ENCODE results near the gene AHRR. TPM values are rescaled to one million over a fixed set of nuclear protein-coding genes. Genes with fewer than 3 reads are reported as not detected.

Gene AHRR
- total and polyA plus RNA-seq, 7 experiments from 2014 or later, result 0.56 to 23.5 (median 1.2) TPM; not detected in 1

- no peak for ATAC-seq
- Histone ChIP-seq H3K4me1 (ENCODE audit: control insufficient read depth in 2 of 2, insufficient read depth in 2 of 2, low read length in 2 of 2) (no peaks in the 10 kb centered on the region), H3K9me3 (ENCODE audit: control insufficient read depth in 2 of 3, low read length in 3 of 3) (no peaks in the 10 kb centered on the region), H3K27me3 (ENCODE audit: control insufficient read depth in 2 of 2, insufficient read depth in 2 of 2, low read length in 2 of 2) (peaks cover 0 to 4% of the 10 kb centered on the region in 2 donors), H3K4me3 (ENCODE audit: low read length) (no peak overlapping the region), H3K36me3 (ENCODE audit: control insufficient read depth in 2 of 3, insufficient read depth in 3 of 3, low read length in 3 of 3) (no peaks in the 10 kb centered on the region), H3K27ac (ENCODE audit: low read depth, low read length) (no peak overlapping the region)
- Mint-ChIP-seq H3K27ac (no peak overlapping the region), H3K36me3 (peaks cover 3 to 68% (median 8%) of the 10 kb centered on the region in 5 donors), H3K4me3 (no peak overlapping the region), H3K27me3 (peaks cover 0 to 8% (median 0%) of the 10 kb centered on the region in 5 donors), H3K4me1 (peaks cover 0 to 27% (median 4%) of the 10 kb centered on the region in 7 donors), H3K9me3 (peaks cover 4 to 29% (median 15%) of the 10 kb centered on the region in 11 donors)
- ChIA-PET POLR2A (no interaction called here), CTCF (no interaction called here)
- DNase-seq, result no peak
- intact Hi-C loops (cut with micrococcal nuclease), result no loop called here
Measured at GRCh38 chr5:385321-385720, 63.8 kb downstream of the AHRR start.

GRCh38 chr5:386432-387341, 65.2 kb downstream of the AHRR start:
- no peak overlapping the region for H3K27ac Mint-ChIP-seq
- peaks cover 4 to 27% (median 15%) of the 10 kb centered on the region in 11 donors for H3K9me3 Mint-ChIP-seq
- ChIA-PET CTCF (no interaction called here), POLR2A (no interaction called here)
- ATAC-seq (no peak), DNase-seq (no peak)
- H3K4me1 ChIP-seq (ENCODE audit: control insufficient read depth in 2 of 2, insufficient read depth in 2 of 2, low read length in 2 of 2), result no peaks in the 10 kb centered on the region
- H3K4me3 Mint-ChIP-seq, result no peak overlapping the region
- peaks cover 0 to 8% (median 0%) of the 10 kb centered on the region in 5 donors for H3K27me3 Mint-ChIP-seq
- peaks cover 0 to 4% of the 10 kb centered on the region in 2 donors for H3K27me3 ChIP-seq (ENCODE audit: control insufficient read depth in 2 of 2, insufficient read depth in 2 of 2, low read length in 2 of 2)
- intact Hi-C loops (cut with micrococcal nuclease), result no loop called here
- no peaks in the 10 kb centered on the region for H3K9me3 ChIP-seq (ENCODE audit: control insufficient read depth in 2 of 3, low read length in 3 of 3)
- H3K4me1 Mint-ChIP-seq, result peaks cover 4 to 29% (median 11%) of the 10 kb centered on the region in 7 donors
- no peaks in the 10 kb centered on the region for H3K36me3 ChIP-seq (ENCODE audit: control insufficient read depth in 2 of 3, insufficient read depth in 3 of 3, low read length in 3 of 3)
- H3K36me3 Mint-ChIP-seq, result peaks cover 0 to 61% (median 8%) of the 10 kb centered on the region in 5 donors
- no peak overlapping the region for H3K27ac ChIP-seq (ENCODE audit: low read depth, low read length)
- H3K4me3 ChIP-seq (ENCODE audit: low read length), result no peak overlapping the region

GRCh38 chr5:387491-388265, 66.2 kb downstream of the AHRR start:
- H3K9me3 ChIP-seq (ENCODE audit: control insufficient read depth in 2 of 3, low read length in 3 of 3), result no peaks in the 10 kb centered on the region
- no peak overlapping the region for H3K27ac ChIP-seq (ENCODE audit: low read depth, low read length)
- Mint-ChIP-seq H3K36me3 (peaks cover 0 to 54% (median 8%) of the 10 kb centered on the region in 5 donors), H3K4me3 (no peak overlapping the region), H3K27ac (no peak overlapping the region), H3K9me3 (peaks cover 4 to 18% (median 10%) of the 10 kb centered on the region in 11 donors), H3K27me3 (peaks cover 0 to 8% (median 0%) of the 10 kb centered on the region in 5 donors), H3K4me1 (peaks cover 7 to 27% (median 17%) of the 10 kb centered on the region in 7 donors)
- peaks cover 0 to 4% of the 10 kb centered on the region in 2 donors for H3K27me3 ChIP-seq (ENCODE audit: control insufficient read depth in 2 of 2, insufficient read depth in 2 of 2, low read length in 2 of 2)
- no peaks in the 10 kb centered on the region for H3K36me3 ChIP-seq (ENCODE audit: control insufficient read depth in 2 of 3, insufficient read depth in 3 of 3, low read length in 3 of 3)
- intact Hi-C loops (cut with micrococcal nuclease), result no loop called here
- no peak for ATAC-seq
- no peak overlapping the region for H3K4me3 ChIP-seq (ENCODE audit: low read length)
- peaks cover 0 to 2% of the 10 kb centered on the region in 2 donors for H3K4me1 ChIP-seq (ENCODE audit: control insufficient read depth in 2 of 2, insufficient read depth in 2 of 2, low read length in 2 of 2)
- ChIA-PET POLR2A (no interaction called here), CTCF (no interaction called here)
- no peak for DNase-seq

GRCh38 chr5:388266-389196, 67.0 kb downstream of the AHRR start:
- Histone ChIP-seq H3K27me3 (ENCODE audit: control insufficient read depth in 2 of 2, insufficient read depth in 2 of 2, low read length in 2 of 2) (peaks cover 0 to 4% of the 10 kb centered on the region in 2 donors), H3K27ac (ENCODE audit: low read depth, low read length) (no peak overlapping the region), H3K4me1 (ENCODE audit: control insufficient read depth in 2 of 2, insufficient read depth in 2 of 2, low read length in 2 of 2) (peaks cover 0 to 8% of the 10 kb centered on the region in 2 donors), H3K9me3 (ENCODE audit: control insufficient read depth in 2 of 3, low read length in 3 of 3) (no peaks in the 10 kb centered on the region), H3K4me3 (ENCODE audit: low read length) (no peak overlapping the region), H3K36me3 (ENCODE audit: control insufficient read depth in 2 of 3, insufficient read depth in 3 of 3, low read length in 3 of 3) (no peaks in the 10 kb centered on the region)
- POLR2A ChIA-PET, result no interaction called here
- peaks cover 0 to 8% (median 0%) of the 10 kb centered on the region in 5 donors for H3K27me3 Mint-ChIP-seq
- H3K4me1 Mint-ChIP-seq, result peaks cover 13 to 33% (median 25%) of the 10 kb centered on the region in 7 donors
- ATAC-seq, result no peak
- DNase-seq, result no peak
- peaks cover 0 to 49% (median 8%) of the 10 kb centered on the region in 5 donors for H3K36me3 Mint-ChIP-seq
- H3K9me3 Mint-ChIP-seq, result peaks cover 4 to 18% (median 9%) of the 10 kb centered on the region in 11 donors
- CTCF ChIA-PET, result no interaction called here
- intact Hi-C loops (cut with micrococcal nuclease), result no loop called here
- H3K27ac Mint-ChIP-seq, result no peak overlapping the region
- H3K4me3 Mint-ChIP-seq, result no peak overlapping the region

- POLR2A ChIA-PET, result no interaction called here
- no peak for DNase-seq
- Histone ChIP-seq H3K27me3 (ENCODE audit: control insufficient read depth in 2 of 2, insufficient read depth in 2 of 2, low read length in 2 of 2) (peaks cover 0 to 4% of the 10 kb centered on the region in 2 donors), H3K36me3 (ENCODE audit: control insufficient read depth in 2 of 3, insufficient read depth in 3 of 3, low read length in 3 of 3) (no peaks in the 10 kb centered on the region), H3K27ac (ENCODE audit: low read depth, low read length) (no peak overlapping the region), H3K4me3 (ENCODE audit: low read length) (no peak overlapping the region), H3K9me3 (ENCODE audit: control insufficient read depth in 2 of 3, low read length in 3 of 3) (no peaks in the 10 kb centered on the region), H3K4me1 (ENCODE audit: control insufficient read depth in 2 of 2, insufficient read depth in 2 of 2, low read length in 2 of 2) (peaks cover 0 to 8% of the 10 kb centered on the region in 2 donors)
- Mint-ChIP-seq H3K27me3 (peaks cover 0 to 8% (median 0%) of the 10 kb centered on the region in 5 donors), H3K4me3 (peak overlapping the region in 2 of 10 donors; percentile 54 to 70), H3K9me3 (peaks cover 4 to 18% (median 8%) of the 10 kb centered on the region in 11 donors), H3K4me1 (peaks cover 13 to 38% (median 27%) of the 10 kb centered on the region in 7 donors), H3K36me3 (peaks cover 0 to 42% (median 8%) of the 10 kb centered on the region in 5 donors), H3K27ac (peak overlapping the region in 1 of 9 donors; percentile 74)
- no peak for ATAC-seq
- intact Hi-C loops (cut with micrococcal nuclease), result no loop called here
- CTCF ChIA-PET, result no interaction called here
Measured at GRCh38 chr5:389197-389821, 67.8 kb downstream of the AHRR start.
